ENCODE data around the gene ZNF654. TPM values are rescaled to one million over a fixed set of nuclear protein-coding genes. Genes with fewer than 3 reads are reported as not detected.

The ZNF654 gene
- polyA plus RNA-seq, 1 donor (not counting 4 experiments of a cell fraction or from before 2014, with no cell fraction given) = 8.2 TPM

DNA sequence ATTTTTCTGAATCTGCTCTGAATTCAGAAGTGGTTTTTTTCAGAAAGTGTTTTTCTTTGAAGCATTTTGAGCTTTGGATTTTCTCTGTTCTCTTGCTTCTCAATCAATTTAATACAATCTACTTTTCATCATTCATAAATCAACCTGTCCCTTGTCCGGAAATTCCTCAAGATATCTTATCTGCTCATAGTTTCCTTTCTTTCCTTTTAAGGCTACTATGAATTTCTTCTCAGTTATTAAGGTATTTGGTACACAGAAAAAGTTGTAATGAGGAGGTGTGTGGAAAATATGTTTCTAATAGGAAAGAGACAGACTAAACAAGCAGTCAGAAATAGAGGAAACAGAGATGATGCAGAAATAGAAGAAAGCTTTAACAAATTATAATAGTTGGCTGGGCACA is 14.6 kb upstream of the ZNF654 start:
- DNase-seq (ENCODE audit: low read depth, low spot score) (no peak), FAIRE-seq (no peak)
- dilution Hi-C loops (cut with MboI; ENCODE audit: extremely low pct_ligation_motif_present, low sequenced_read_pairs) = no loop called here
- no peak overlapping the region for H3K27ac ChIP-seq (ENCODE audit: control insufficient read depth, insufficient read depth, low read length)
- no peaks in the 10 kb centered on the region for H3K9me1 ChIP-seq (ENCODE audit: control insufficient read depth, extremely low read depth, insufficient read depth, low read length)
- H3K4me1 ChIP-seq (ENCODE audit: control insufficient read depth, extremely low read depth, insufficient read depth, low read length) = no peaks in the 10 kb centered on the region
- no peak for TF ChIP-seq EZH2 (IDR thresholded peaks at IDR 0.05; ENCODE audit: low read length)
- TF ChIP-seq, protein P1, sequence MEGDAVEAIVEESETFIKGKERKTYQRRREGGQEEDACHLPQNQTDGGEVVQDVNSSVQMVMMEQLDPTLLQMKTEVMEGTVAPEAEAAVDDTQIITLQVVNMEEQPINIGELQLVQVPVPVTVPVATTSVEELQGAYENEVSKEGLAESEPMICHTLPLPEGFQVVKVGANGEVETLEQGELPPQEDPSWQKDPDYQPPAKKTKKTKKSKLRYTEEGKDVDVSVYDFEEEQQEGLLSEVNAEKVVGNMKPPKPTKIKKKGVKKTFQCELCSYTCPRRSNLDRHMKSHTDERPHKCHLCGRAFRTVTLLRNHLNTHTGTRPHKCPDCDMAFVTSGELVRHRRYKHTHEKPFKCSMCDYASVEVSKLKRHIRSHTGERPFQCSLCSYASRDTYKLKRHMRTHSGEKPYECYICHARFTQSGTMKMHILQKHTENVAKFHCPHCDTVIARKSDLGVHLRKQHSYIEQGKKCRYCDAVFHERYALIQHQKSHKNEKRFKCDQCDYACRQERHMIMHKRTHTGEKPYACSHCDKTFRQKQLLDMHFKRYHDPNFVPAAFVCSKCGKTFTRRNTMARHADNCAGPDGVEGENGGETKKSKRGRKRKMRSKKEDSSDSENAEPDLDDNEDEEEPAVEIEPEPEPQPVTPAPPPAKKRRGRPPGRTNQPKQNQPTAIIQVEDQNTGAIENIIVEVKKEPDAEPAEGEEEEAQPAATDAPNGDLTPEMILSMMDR (optimal IDR thresholded peaks at IDR 0.05 in 1 of 3, IDR thresholded peaks at IDR 0.05 in 1 of 3, conservative IDR thresholded peaks at IDR 0.05 in 1 of 3; ENCODE audit: extremely low read depth in 1 of 3, insufficient read depth in 2 of 3, low read length in 3 of 3) = no peak
- H2AFZ ChIP-seq (ENCODE audit: control insufficient read depth, low read length) = no peak overlapping the region
- no peaks in the 10 kb centered on the region for H3K9me3 ChIP-seq (ENCODE audit: control insufficient read depth, low read depth, low read length)
- no peaks in the 10 kb centered on the region for H3K27me3 ChIP-seq (ENCODE audit: control insufficient read depth, extremely low read depth, insufficient read depth, low read length)
- no peaks in the 10 kb centered on the region for H4K20me1 ChIP-seq (ENCODE audit: control insufficient read depth, extremely low read depth, insufficient read depth, low read length)
- no peak overlapping the region for H3K4me3 ChIP-seq (ENCODE audit: control insufficient read depth in 2 of 3, extremely low read depth in 1 of 3, insufficient read depth in 2 of 3, low read depth in 1 of 3, low read length in 3 of 3)
- H3K9ac ChIP-seq (ENCODE audit: control insufficient read depth, extremely low read depth, insufficient read depth, low read length) = no peak overlapping the region
- H3K36me3 ChIP-seq (ENCODE audit: control insufficient read depth in 2 of 2, extremely low read depth in 1 of 2, insufficient read depth in 2 of 2, low read length in 2 of 2) = no peaks in the 10 kb centered on the region
- no peak overlapping the region for H3K4me2 ChIP-seq (ENCODE audit: control insufficient read depth, extremely low read depth, insufficient read depth, low read depth, low read length)
- H3K79me2 ChIP-seq (ENCODE audit: control insufficient read depth, insufficient read depth, low read length) = no peaks in the 10 kb centered on the region

DNA sequence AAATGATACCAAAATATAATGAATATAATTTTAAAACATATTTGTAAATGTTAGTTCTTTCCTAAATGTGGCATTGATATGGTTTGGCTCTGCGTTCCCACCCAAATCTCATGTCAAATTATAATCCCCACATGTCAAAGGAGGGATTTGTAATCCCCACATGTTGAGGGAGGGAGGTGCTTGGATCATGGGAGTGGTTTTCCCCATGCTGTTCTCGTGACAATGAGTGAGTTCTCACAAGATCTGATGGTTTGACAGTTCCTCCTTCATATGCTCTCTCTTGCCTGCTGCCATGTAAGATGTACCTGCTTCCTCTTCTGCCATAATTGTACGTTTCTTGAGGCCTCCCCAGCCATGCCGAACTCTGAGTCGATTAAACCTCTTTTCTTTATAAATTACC is 12.3 kb upstream of the ZNF654 start:
- Histone ChIP-seq H3K27me3 (ENCODE audit: control insufficient read depth, extremely low read depth, insufficient read depth, low read length) (no peaks in the 10 kb centered on the region), H3K9me1 (ENCODE audit: control insufficient read depth, extremely low read depth, insufficient read depth, low read length) (no peaks in the 10 kb centered on the region), H2AFZ (ENCODE audit: control insufficient read depth, low read length) (peak overlapping the region; percentile 63), H3K9ac (ENCODE audit: control insufficient read depth, extremely low read depth, insufficient read depth, low read length) (no peak overlapping the region), H3K27ac (ENCODE audit: control insufficient read depth, insufficient read depth, low read length) (no peak overlapping the region), H3K36me3 (ENCODE audit: control insufficient read depth in 2 of 2, extremely low read depth in 1 of 2, insufficient read depth in 2 of 2, low read length in 2 of 2) (no peaks in the 10 kb centered on the region), H4K20me1 (ENCODE audit: control insufficient read depth, extremely low read depth, insufficient read depth, low read length) (no peaks in the 10 kb centered on the region), H3K4me3 (ENCODE audit: control insufficient read depth in 2 of 3, extremely low read depth in 1 of 3, insufficient read depth in 2 of 3, low read depth in 1 of 3, low read length in 3 of 3) (no peak overlapping the region), H3K9me3 (ENCODE audit: control insufficient read depth, low read depth, low read length) (no peaks in the 10 kb centered on the region), H3K79me2 (ENCODE audit: control insufficient read depth, insufficient read depth, low read length) (no peaks in the 10 kb centered on the region), H3K4me1 (ENCODE audit: control insufficient read depth, extremely low read depth, insufficient read depth, low read length) (no peaks in the 10 kb centered on the region), H3K4me2 (ENCODE audit: control insufficient read depth, extremely low read depth, insufficient read depth, low read depth, low read length) (no peak overlapping the region)
- DNase-seq (ENCODE audit: low read depth, low spot score) (no peak), FAIRE-seq (no peak)
- dilution Hi-C loops (cut with MboI; ENCODE audit: extremely low pct_ligation_motif_present, low sequenced_read_pairs) = no loop called here
- no peak for TF ChIP-seq EZH2 (IDR thresholded peaks at IDR 0.05; ENCODE audit: low read length)
- TF ChIP-seq, protein P1 (optimal IDR thresholded peaks at IDR 0.05 in 1 of 3, IDR thresholded peaks at IDR 0.05 in 1 of 3, conservative IDR thresholded peaks at IDR 0.05 in 1 of 3; ENCODE audit: extremely low read depth in 1 of 3, insufficient read depth in 2 of 3, low read length in 3 of 3) = no peak

All from keratinocyte (primary cell).